Left cardiac atrium (tissue), 4 donors: ENCODE results near the gene HTR6. TPM values are rescaled to one million over a fixed set of nuclear protein-coding genes. Genes with fewer than 3 reads are reported as not detected.

Experiments
- ATAC-seq, 2 donors: fragments of 200-7000 bp; cut with Tn5 transposase; one replicate each; pipeline ENCODE4 v1.9.1; 2020; ENCODE audit warnings: mild to moderate bottlenecking in 2 of 2, moderate library complexity in 2 of 2
- DNase-seq: peaks from one replicate; pipeline ENCODE4 v3.0.0-alpha.2; 2020
- intact Hi-C, 2 donors: fragments of 100-400 bp; cut with DNase I; formaldehyde crosslinking; loops; one replicate each; pipeline versions ENCODE4 v1.14.1 to v1.15.1; 2022 to 2023
- total RNA-seq, 2 donors: library from RNA; stranded (reverse); fragmentation: NEBNext Ultra II Directional; extraction: Animal tissue kit (Norgen Biotek cat#: 25700); gene quantifications; one replicate each; pipeline ENCODE4 v1.2.1, GENCODE V29; 2021
- donor health status: DM: no; HTN: yes; CAD: no.
- donor health status: DM: no; HTN: yes; CAD: no; lungs with severe emphysema.
- donor health status: DM: yes; HTN: yes; CAD: no.
- donor health status: Dilated cardiomyopathy.

HTR6 gene
- total RNA-seq, 2 donors from 2014 or later: not detected

DNA sequence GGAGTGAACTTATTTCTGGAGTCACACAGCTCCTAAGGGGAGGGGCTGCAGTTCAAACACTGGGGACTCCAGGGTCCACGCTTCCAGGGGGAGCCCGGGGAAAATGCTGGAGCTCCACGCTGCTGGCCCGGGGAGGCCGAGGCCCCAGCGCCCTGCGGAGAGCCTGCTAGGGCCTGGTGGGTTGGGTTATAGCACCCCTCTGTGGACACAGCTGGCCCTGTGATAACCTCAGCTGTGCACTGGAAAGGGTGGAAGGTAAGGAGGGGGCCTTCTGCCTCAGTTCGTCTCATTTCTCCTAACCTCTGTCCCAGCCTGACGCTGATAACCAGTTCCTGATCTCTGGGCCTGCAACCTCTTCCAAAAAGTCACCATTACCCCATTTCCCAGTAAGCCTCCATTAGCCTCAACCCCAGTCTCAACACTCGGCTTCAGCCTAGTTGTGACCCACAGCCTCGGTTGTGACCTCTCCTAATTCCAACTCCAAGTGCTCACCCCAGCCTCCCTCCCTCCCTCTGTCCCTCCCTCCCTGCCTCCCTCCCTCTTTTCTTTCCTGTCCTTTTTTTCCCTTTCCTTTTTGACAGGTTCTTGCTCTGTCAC, 13.4 kb upstream of the HTR6 start:
- peak; percentile 83 to 89 for ATAC-seq
- intact Hi-C loops: loop anchor here (2.0 to 10.0 kb wide), 7 partner anchors 159 to 396 kb away; partner anchors contain the start of genes CAPZB (in 1 of the 2), EMC1 (in 1 of the 2) and MRTO4 (in 1 of the 2)
- peak; percentile 66 for DNase-seq

DNA sequence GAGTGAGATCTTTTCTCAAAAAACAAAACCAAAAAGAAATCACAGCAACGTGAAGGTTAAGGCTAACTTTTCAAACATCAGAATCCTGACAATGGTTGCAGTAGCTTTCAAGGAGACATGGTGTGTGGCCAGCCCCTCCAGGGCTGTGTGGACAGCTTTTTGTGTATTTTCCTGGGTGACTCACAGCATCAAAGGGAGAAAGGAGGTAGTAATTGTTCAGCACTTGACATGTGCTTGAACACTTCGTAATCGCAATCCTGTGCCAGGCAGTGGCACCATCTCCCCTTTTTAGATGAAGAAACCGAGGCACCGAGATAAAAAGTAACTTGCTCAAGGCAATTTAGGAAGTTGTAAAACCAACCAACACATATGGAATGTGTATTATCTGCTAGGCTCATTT, 10.3 kb upstream of the HTR6 start:
- ATAC-seq (no peak), DNase-seq (no peak)
- intact Hi-C loops: loop anchor here (5.0 to 10.0 kb wide), 6 partner anchors 162 to 400 kb away; partner anchors contain the start of genes CAPZB (in 1 of the 2), EMC1 (in 1 of the 2) and MRTO4 (in 1 of the 2)

- ATAC-seq (no peak), DNase-seq (peak; percentile 36)
- intact Hi-C loops: loop anchor here (5.0 to 10.0 kb wide), 6 partner anchors 163 to 400 kb away; partner anchors contain the start of genes CAPZB (in 1 of the 2), EMC1 (in 1 of the 2) and MRTO4 (in 1 of the 2)
Observed at GRCh38 chr1:19654886-19655717, 9.6 kb upstream of the HTR6 start.

GRCh38 chr1:19655718-19656080, 9.0 kb upstream of the HTR6 start:
- no peak for DNase-seq
- ATAC-seq: no peak
- intact Hi-C loops: loop anchor here (10.0 kb wide), 3 partner anchors 171 to 401 kb away; partner anchors contain the start of genes CAPZB (in 1 of the 2), EMC1 (in 1 of the 2) and MRTO4 (in 1 of the 2)

DNA sequence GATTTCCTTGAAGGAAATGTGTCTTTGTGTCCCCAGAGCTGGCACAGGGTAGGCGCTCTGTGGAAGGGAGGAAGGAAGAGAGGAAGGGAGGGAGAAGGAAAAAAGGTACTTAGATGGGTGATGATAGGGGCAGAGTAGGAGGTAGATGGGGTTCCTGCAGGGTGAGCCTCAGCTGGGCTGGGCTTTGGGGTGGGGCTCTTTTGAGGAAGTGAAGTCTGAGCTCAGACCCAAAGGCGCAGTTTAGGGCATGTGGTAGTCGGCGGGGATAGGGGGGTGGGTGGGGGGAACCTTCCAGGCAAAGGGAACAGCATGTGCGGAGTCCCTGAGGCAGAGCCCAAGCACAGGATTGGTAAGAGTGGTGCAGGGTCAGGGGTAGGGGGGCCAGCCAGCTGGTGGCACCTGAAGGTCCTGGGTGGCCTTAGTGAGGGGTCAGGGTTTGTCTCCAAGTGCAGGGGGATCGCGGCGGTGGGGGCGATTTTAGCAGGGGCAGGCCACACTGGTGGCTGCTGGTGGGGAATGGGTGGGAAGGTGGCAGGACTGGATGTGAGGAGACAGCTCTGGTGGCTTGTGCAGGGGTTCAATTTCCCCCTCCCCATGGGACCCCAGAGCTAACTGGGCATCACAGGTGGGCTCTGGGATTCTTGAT, 8.4 kb upstream of the HTR6 start:
- intact Hi-C loops: loop anchor here (10.0 kb wide), 3 partner anchors 171 to 401 kb away; partner anchors contain the start of genes CAPZB (in 1 of the 2), EMC1 (in 1 of the 2) and MRTO4 (in 1 of the 2)
- ATAC-seq (no peak), DNase-seq (no peak)

DNA sequence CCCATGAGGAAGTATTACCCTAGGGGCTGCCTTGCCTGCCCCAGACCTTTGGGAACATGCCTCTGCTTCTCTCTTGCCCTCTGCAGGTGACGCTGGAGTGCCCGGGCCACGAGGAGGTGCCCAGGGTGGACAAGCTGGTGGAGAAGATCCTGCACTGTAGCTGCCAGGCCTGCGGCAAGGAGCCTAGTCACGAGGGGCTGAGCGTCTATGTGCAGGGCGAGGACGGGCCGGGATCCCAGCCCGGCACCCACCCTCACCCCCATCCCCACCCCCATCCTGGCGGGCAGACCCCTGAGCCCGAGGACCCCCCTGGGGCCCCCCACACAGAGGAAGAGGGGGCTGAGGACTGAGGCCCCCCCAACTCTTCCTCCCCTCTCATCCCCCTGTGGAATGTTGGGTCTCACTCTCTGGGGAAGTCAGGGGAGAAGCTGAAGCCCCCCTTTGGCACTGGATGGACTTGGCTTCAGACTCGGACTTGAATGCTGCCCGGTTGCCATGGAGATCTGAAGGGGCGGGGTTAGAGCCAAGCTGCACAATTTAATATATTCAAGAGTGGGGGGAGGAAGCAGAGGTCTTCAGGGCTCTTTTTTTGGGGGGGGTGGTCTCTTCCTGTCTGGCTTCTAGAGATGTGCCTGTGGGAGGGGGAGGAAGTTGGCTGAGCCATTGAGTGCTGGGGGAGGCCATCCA, 7.8 kb upstream of the HTR6 start:
- intact Hi-C loops: loop anchor here (10.0 kb wide), 3 partner anchors 172 to 402 kb away; partner anchors contain the start of genes CAPZB (in 1 of the 2), EMC1 (in 1 of the 2) and MRTO4 (in 1 of the 2)
- DNase-seq (no peak), ATAC-seq (no peak)

DNA sequence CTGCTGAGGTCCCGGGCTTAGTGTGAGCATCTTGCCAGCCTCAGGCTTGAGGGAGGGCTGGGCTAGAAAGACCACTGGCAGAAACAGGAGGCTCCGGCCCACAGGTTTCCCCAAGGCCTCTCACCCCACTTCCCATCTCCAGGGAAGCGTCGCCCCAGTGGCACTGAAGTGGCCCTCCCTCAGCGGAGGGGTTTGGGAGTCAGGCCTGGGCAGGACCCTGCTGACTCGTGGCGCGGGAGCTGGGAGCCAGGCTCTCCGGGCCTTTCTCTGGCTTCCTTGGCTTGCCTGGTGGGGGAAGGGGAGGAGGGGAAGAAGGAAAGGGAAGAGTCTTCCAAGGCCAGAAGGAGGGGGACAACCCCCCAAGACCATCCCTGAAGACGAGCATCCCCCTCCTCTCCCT, 7.2 kb upstream of the HTR6 start:
- ATAC-seq: no peak
- DNase-seq: no peak
- intact Hi-C loops: loop anchor here (10.0 kb wide), 3 partner anchors 173 to 403 kb away; partner anchors contain the start of genes CAPZB (in 1 of the 2), EMC1 (in 1 of the 2) and MRTO4 (in 1 of the 2)

GRCh38 chr1:19658186-19658585, 6.5 kb upstream of the HTR6 start:
- ATAC-seq (no peak), DNase-seq (no peak)
- intact Hi-C loops: loop anchor here (10.0 kb wide), 3 partner anchors 173 to 403 kb away; partner anchors contain the start of genes CAPZB (in 1 of the 2), EMC1 (in 1 of the 2) and MRTO4 (in 1 of the 2)

- intact Hi-C loops: loop anchor here (2.0 to 5.0 kb wide), 2 partner anchors 41 to 43 kb away; no protein-coding TSS in a partner anchor
- ATAC-seq (no peak), DNase-seq (no peak)
Observed at GRCh38 chr1:19661721-19662228, 2.9 kb upstream of the HTR6 start.

DNA sequence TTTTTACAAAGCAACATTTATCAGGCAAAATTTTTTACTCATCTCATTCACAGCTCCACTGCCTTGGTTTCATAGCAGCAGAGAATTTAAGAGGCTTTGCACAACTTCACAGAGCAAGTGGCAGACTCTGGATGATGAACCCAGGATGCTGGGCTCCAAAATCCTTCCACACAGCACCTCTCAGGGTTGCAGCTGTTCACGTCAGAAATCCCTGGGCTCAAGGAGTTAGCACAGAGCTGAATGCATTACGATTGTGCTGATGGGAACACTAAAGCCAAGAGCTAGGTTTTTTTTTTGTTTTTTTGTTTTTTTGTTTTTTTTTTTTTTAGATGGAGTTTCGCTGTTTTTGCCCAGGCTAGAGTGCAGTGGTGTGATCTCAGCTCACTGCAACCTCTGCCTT, 2.4 kb upstream of the HTR6 start:
- DNase-seq (no peak), ATAC-seq (no peak)
- intact Hi-C loops: loop anchor here (2.0 to 5.0 kb wide), 2 partner anchors 40 to 42 kb away; no protein-coding TSS in a partner anchor

DNA sequence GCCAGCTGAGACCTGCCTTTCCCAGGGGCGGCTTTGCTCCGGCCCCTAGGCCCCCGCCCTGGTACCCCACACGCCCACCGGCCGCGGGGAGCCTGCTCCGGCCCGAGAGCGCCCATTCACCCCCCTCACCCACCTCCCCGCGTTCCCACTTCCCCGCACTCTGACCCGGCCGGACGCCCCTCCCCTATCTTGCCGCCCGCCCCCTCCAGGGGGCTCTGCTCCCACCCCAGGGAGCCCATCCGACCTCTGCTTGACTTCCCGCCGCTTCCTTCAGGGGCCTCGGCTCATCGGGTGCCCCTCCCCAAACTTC, 466 bp downstream of the HTR6 start:
- intact Hi-C loops: no loop called here
- DNase-seq (no peak), ATAC-seq (no peak)

DNA sequence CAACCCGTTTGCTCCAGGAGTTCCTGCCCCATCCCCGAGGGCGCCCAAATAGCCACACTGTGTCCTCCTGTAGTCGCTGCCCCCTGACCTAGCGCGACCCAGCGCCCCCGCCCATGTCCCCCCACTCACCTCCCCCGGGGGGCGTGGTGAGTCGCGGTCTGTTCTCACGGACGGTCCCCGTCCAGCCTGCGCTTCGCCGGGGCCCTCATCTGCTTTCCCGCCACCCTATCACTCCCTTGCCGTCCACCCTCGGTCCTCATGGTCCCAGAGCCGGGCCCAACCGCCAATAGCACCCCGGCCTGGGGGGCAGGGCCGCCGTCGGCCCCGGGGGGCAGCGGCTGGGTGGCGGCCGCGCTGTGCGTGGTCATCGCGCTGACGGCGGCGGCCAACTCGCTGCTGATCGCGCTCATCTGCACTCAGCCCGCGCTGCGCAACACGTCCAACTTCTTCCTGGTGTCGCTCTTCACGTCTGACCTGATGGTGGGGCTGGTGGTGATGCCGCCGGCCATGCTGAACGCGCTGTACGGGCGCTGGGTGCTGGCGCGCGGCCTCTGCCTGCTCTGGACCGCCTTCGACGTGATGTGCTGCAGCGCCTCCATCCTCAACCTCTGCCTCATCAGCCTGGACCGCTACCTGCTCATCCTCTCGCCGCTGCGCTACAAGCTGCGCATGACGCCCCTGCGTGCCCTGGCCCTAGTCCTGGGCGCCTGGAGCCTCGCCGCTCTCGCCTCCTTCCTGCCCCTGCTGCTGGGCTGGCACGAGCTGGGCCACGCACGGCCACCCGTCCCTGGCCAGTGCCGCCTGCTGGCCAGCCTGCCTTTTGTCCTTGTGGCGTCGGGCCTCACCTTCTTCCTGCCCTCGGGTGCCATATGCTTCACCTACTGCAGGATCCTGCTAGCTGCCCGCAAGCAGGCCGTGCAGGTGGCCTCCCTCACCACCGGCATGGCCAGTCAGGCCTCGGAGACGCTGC, 1.1 kb downstream of the HTR6 start:
- ATAC-seq: no peak
- DNase-seq: no peak
- intact Hi-C loops: no loop called here

GRCh38 chr1:19668888-19669287, 4.2 kb downstream of the HTR6 start:
- ATAC-seq: no peak
- intact Hi-C loops: no loop called here
- DNase-seq: no peak

DNA sequence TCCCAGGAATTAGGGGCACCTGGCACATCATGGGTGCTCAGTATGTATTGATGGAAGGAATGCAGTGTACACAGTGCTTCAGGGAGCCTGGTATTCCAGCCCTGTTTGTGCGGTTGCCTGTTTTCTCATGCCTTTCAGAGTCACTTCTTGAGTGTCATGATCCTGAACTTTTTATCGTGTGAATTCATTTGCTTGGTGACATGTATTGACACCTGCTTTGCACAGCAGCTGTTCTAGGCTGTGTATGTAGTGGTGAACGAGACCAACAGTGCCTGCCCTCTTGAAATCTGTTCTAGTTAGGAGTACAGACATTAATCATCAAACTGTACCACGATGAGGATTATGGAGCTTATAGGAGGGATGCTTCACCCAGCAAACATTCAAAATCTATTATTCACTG, 6.1 kb downstream of the HTR6 start:
- DNase-seq (no peak), ATAC-seq (no peak)
- intact Hi-C loops: no loop called here

DNA sequence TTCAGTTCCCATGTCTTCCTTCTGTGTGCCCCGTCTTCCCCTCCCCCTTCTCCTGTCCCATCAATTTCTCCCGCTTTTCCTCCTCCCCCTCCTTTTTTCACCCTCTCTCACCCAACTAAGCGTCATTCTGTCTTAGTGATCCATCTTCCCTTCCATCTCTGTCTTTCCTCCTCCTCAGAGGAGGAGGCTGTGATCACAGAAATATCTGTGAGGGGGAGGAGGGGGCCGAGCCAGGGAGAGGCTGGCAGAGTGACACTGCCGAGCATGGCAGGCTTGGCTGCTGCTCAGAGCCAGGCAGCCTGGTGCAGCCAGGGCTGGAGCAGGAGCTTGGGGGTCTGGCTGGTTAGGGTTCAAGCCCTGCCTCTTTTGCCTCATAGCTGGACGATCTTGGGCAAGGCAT, 7.6 kb downstream of the HTR6 start:
- ATAC-seq: no peak
- intact Hi-C loops: no loop called here
- DNase-seq: no peak

GRCh38 chr1:19675797-19676196, 11.1 kb downstream of the HTR6 start:
- no peak for ATAC-seq
- intact Hi-C loops: no loop called here

DNA sequence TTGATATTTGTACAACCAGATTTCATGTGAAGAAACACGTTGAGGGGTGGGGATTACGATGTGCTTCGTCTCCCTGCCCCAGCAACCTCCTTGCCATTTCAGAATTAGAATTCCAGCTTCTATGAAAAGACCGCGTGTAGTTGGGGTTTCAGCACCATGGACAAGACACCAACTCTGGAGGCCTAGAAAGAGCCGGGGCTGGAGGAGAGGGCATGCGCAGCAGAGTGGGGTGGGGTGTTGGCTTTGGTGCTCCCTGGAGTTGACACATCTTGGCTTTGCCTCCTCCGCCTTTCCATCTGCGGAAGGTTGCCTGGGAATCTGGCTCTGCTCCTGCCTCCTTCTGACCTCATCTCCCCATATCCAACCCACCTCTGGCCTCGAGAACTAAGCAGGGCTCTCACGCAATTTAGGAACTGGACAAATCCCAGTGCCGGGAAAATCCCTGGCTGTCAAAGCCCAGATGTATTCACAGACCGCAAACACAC, 11.8 kb downstream of the HTR6 start:
- peak; percentile 83 for DNase-seq
- ATAC-seq: peak; percentile 86 to 89

More at GRCh38 chr1:19675797-19676196, 11.1 kb downstream of the HTR6 start:
- no peak for DNase-seq

More for the DNA sequence above, 11.8 kb downstream of the HTR6 start:
- intact Hi-C loops: no loop called here
